Measurements from ENCODE around the gene AQP5. TPM values are rescaled to one million over a fixed set of nuclear protein-coding genes. Genes with fewer than 3 reads are reported as not detected.

The AQP5 gene
- polyA plus RNA-seq, 6 donors from 2014 or later, result not detected

DNA sequence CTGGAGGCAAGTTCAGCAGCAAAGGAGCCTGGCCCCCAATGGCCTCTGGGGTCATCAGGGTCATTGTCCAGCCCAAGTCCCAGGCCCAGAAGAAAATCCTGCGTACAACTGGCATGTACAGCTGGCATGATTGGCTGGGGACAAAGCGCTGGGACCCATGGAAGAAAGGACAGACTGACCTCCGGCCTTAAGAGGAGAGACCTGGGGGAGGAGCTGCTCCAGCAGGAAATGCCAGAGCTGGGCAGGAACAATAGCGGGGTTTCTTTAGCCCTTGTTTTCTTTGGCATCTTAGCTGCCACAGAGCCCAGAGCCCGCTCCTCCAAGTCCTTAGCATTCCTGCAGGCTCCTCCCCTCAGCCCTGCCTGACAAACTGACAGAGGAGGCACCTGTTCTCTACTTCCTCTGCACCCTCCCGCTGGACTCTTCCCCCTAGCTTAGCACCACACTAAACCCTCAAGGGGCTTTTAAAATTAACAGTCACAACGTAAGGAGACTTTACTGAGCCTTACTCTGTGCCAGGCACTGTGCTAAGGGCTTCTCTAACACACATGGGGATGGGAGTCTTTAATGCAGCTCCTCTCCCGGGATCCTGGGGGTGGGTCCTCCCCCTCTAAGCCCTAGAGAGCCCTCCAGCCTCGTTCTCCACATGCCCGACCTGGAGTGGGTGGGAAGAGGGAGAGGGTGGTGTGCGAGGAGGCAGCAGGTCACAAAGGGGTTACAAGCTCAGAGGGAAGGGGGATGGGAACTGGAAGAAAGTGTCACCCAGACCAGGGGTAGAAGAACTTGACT, 1.8 kb upstream of the AQP5 start:
- no peak for ATAC-seq (ENCODE audit: low read depth in 2 of 2)
- Mint-ChIP-seq H3K4me3 (peak overlapping the region in 6 of 8 donors; percentile 50 to 79 (median 68)), H3K4me1 (peaks cover 8 to 15% (median 11%) of the 10 kb centered on the region in 3 donors), H3K9me3 (peaks cover 0 to 4% (median 0%) of the 10 kb centered on the region in 7 donors), H3K27ac (no peak overlapping the region), H3K27me3 (peaks cover 60 to 85% (median 82%) of the 10 kb centered on the region in 3 donors), H3K36me3 (peaks cover 4 to 10% of the 10 kb centered on the region in 2 donors)
- DNase-seq, result no peak

DNA sequence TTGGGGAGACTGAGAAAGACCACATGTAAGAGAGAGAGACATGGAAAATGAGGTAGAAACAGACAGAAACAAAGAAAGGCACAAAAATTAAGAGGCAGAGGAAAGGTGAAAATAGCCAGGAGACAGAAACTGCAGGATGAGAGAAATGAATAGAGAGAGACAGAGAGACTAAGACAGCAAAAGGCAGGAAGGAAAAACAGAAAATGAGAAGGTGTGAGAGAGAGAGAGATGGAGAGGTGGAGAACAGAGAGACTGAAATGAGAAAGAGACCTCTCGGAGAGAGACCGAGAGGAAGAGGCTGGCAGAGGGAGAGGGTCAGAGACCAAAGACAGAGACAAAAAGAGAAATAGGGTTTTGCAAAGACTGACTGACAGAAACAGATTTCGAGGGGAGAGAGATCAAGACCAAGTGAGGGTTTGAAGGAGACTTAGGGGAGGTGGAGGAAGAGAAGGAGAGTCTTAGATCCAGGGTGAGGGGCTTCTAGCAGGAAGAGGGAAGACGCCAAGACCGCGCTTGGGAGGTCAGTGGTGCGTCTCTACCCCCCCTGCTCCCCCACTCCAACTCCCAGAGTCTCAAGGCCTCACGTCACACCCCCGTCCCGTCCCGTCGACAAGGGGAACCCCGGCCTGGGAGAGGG, 1.1 kb upstream of the AQP5 start:
- Mint-ChIP-seq H3K27ac (peak overlapping the region in 2 of 6 donors; percentile 57 to 59), H3K36me3 (peaks cover 4 to 10% of the 10 kb centered on the region in 2 donors)

DNA sequence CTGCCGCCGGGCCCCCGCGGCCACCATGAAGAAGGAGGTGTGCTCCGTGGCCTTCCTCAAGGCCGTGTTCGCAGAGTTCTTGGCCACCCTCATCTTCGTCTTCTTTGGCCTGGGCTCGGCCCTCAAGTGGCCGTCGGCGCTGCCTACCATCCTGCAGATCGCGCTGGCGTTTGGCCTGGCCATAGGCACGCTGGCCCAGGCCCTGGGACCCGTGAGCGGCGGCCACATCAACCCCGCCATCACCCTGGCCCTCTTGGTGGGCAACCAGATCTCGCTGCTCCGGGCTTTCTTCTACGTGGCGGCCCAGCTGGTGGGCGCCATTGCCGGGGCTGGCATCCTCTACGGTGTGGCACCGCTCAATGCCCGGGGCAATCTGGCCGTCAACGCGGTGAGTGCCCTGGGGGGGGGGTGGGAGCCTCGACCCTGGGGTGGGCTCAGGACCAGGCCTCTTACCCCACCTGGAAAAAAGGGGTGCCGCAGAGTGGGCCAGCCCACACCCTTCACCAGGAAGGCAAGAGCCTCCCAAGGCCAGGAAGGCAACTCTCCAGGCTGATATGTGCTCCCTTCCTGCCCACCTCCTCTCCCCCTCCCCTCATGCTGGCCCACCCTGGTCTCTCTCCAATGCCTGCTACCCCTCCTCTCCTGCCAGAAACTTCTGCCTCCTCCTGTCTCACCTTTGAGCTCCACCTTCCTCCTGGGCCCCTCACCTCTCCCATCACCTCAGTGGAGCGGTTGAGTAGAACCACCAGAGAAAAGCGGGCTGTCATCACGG, 507 bp downstream of the AQP5 start:
- peak overlapping the region in 7 of 8 donors; percentile 19 to 82 (median 63) for H3K4me3 Mint-ChIP-seq
- peaks cover 54 to 87% (median 87%) of the 10 kb centered on the region in 3 donors for H3K27me3 Mint-ChIP-seq

More for the DNA sequence above, 1.1 kb upstream of the AQP5 start:
- Mint-ChIP-seq H3K27me3 (peaks cover 58 to 86% (median 84%) of the 10 kb centered on the region in 3 donors), H3K4me1 (peaks cover 8 to 15% (median 11%) of the 10 kb centered on the region in 3 donors), H3K4me3 (peak overlapping the region; percentile 50 to 84 (median 68)), H3K9me3 (peaks cover 0 to 4% (median 0%) of the 10 kb centered on the region in 7 donors)
- ATAC-seq (ENCODE audit: low read depth in 2 of 2) (no peak), DNase-seq (no peak)

DNA sequence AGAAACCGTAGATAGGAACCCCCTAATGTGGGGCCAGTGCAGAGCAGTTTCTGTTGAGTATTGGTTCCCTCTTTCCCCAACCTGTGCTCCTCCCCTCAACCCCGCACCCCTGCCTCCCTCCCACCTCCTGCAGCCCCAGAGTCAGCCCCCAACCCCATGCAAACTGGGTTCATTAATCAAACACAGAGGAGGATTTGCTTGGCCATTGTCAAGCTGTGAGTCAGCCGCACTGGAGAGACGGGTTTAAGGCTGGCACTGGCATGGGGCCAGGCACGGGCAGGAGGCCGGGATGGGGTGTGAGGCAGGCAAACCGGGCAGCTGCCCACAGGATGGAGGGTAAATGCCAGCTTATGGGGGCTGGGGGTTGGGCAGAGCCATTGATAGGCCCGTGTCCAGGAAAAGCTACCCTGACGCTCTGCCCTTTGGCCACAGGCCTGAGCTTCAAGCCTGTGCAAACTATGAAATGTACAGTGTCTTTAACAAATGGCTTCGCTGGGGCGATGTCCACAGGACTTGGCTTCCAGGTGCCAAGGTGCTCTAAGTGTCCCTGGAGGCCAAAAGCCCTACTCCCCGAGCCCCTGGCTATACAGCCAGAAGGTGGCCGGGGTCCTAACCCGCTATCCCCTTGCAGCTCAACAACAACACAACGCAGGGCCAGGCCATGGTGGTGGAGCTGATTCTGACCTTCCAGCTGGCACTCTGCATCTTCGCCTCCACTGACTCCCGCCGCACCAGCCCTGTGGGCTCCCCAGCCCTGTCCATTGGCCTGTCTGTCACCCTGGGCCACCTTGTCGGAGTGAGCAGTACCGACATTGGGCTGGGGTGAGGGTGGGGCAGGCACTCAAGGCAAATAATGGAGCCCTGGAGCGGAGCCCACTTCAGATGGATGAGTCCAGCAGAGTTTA, 1.4 kb downstream of the AQP5 start:
- no peak overlapping the region for H3K27ac Mint-ChIP-seq
- H3K27me3 Mint-ChIP-seq, result peaks cover 45 to 81% (median 79%) of the 10 kb centered on the region in 3 donors
- H3K36me3 Mint-ChIP-seq, result peaks cover 4 to 10% of the 10 kb centered on the region in 2 donors
- peak overlapping the region in 6 of 8 donors; percentile 19 to 82 (median 54) for H3K4me3 Mint-ChIP-seq
- ATAC-seq (ENCODE audit: low read depth in 2 of 2) (no peak), DNase-seq (no peak)
- H3K4me1 Mint-ChIP-seq, result peaks cover 14 to 19% (median 18%) of the 10 kb centered on the region in 3 donors
- H3K9me3 Mint-ChIP-seq, result peaks cover 0 to 4% (median 0%) of the 10 kb centered on the region in 7 donors

More for the DNA sequence above, 507 bp downstream of the AQP5 start:
- peaks cover 4 to 10% of the 10 kb centered on the region in 2 donors for H3K36me3 Mint-ChIP-seq
- peaks cover 0 to 4% (median 0%) of the 10 kb centered on the region in 7 donors for H3K9me3 Mint-ChIP-seq
- DNase-seq, result no peak
- no peak overlapping the region for H3K27ac Mint-ChIP-seq
- no peak for ATAC-seq (ENCODE audit: low read depth in 2 of 2)
- peaks cover 12 to 17% (median 15%) of the 10 kb centered on the region in 3 donors for H3K4me1 Mint-ChIP-seq

DNA sequence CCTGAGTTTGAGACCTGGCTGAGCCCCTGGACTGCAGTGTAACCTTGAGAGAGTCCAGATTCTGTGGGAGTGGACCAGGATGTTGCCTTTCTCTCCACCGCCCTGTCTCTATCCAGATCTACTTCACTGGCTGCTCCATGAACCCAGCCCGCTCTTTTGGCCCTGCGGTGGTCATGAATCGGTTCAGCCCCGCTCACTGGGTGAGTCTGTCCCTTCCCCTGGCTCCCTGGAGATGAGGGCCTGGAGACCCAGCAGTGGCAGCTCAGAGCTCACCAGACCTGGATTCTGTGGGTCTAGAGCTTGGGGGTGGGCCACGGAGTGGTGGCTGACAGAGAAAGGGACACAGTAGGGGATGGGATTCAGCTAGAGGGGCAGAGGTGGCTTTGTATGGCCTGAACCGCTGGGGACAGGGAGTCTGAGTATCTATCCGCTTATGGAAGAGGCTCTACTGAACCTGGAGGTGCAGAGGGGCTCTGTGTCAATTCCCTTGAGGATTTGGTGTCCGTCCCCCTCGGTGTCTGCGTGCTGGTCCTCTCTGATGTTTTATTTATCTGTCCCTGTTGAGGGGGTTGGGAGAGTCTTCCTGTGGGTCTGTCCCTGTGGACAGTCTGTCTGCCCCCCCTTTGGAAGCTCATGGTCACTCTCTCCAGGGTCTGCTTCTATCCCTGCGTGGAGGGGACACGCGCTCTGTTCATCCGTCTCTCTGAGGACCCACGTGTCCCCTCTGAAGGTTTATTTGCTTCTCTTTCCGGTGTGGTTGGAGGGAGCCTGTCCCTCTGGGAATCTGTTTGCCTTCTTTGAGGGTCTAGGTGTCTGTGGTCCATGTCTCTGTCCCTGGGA, 2.5 kb downstream of the AQP5 start:
- H3K4me3 Mint-ChIP-seq, result no peak overlapping the region

DNA sequence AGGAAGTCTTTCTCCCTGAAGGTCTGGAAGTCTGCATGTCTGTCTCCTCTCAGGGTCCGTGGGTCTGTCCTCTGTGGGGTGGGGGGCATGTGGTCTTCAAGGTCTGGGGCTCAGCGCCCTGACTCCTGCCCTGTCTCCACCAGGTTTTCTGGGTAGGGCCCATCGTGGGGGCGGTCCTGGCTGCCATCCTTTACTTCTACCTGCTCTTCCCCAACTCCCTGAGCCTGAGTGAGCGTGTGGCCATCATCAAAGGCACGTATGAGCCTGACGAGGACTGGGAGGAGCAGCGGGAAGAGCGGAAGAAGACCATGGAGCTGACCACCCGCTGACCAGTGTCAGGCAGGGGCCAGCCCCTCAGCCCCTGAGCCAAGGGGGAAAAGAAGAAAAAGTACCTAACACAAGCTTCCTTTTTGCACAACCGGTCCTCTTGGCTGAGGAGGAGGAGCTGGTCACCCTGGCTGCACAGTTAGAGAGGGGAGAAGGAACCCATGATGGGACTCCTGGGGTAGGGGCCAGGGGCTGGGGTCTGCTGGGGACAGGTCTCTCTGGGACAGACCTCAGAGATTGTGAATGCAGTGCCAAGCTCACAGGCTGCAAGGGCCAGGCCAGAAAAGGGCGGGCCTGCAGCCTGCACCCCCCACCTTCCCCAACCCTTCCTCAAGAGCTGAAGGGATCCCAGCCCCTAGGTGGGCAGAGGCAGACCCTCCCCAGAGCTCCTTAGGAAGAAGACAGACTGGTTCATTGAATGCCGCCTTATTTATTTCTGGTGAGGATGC, 3.4 kb downstream of the AQP5 start:
- no peak overlapping the region for H3K27ac Mint-ChIP-seq
- peaks cover 14 to 21% (median 18%) of the 10 kb centered on the region in 3 donors for H3K4me1 Mint-ChIP-seq
- no peak for DNase-seq
- H3K36me3 Mint-ChIP-seq, result peaks cover 4 to 10% of the 10 kb centered on the region in 2 donors
- ATAC-seq (ENCODE audit: low read depth in 2 of 2), result no peak
- peaks cover 0 to 4% (median 0%) of the 10 kb centered on the region in 7 donors for H3K9me3 Mint-ChIP-seq
- H3K27me3 Mint-ChIP-seq, result peaks cover 25 to 62% (median 60%) of the 10 kb centered on the region in 3 donors
- no peak overlapping the region for H3K4me3 Mint-ChIP-seq

More for the DNA sequence above, 2.5 kb downstream of the AQP5 start:
- Mint-ChIP-seq H3K9me3 (peaks cover 0 to 4% (median 0%) of the 10 kb centered on the region in 7 donors), H3K27me3 (peaks cover 34 to 70% (median 69%) of the 10 kb centered on the region in 3 donors), H3K27ac (no peak overlapping the region), H3K4me1 (peaks cover 14 to 21% (median 18%) of the 10 kb centered on the region in 3 donors), H3K36me3 (peaks cover 4 to 10% of the 10 kb centered on the region in 2 donors)
- no peak for DNase-seq
- no peak for ATAC-seq (ENCODE audit: low read depth in 2 of 2)

DNA sequence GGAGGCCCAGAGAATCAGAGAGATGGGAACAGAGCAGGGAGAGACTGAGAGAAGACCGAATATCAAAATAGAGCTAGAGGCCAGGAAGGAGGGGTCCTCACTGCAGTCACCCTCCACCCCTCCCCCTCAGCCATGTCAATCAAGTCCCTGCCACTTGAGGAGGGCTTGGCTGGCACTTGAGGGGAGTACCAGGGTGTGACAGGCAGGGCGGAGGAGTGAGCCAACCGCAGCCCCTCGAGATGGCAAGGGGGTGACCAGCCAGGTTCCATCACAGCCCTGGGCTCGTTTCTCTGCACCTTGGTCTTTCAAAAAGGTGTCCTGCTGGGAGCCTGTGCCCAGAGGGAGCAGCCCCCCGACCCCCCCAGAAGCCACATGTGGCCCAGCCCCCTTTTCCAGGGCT, 4.2 kb downstream of the AQP5 start:
- H3K4me1 Mint-ChIP-seq, result peaks cover 7 to 13% (median 10%) of the 10 kb centered on the region in 3 donors
- no peak overlapping the region for H3K4me3 Mint-ChIP-seq
- H3K27ac Mint-ChIP-seq, result no peak overlapping the region
- DNase-seq (no peak), ATAC-seq (ENCODE audit: low read depth in 2 of 2) (no peak)
- H3K27me3 Mint-ChIP-seq, result peaks cover 17 to 54% (median 52%) of the 10 kb centered on the region in 3 donors
- peaks cover 0 to 2% of the 10 kb centered on the region in 2 donors for H3K36me3 Mint-ChIP-seq
- no peaks in the 10 kb centered on the region for H3K9me3 Mint-ChIP-seq

DNA sequence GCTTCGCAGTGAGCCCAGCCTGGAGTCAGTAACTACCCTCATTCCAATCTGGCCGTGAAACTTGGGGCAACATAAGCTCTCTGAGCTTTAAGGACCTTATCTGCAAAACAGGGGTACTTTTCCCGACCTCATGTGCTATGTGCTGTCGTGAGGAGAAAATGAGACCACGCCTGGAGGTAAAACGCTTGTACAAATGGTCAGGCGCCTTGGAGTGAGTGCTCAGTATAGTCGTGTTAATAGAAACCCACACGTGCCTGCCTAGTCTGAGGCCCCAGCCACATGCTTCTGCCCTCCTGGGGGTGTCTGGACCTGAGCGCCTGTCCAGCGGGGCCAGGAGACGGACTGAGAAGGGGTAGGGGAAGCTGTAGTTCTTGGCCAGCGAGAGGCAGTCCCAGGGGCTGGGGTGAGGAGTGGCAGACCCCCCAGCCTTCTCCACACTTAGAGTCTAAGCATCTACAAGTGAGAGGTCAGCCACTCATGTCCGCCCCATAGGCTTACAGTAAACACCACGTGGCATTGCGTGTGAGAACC, 4.9 kb downstream of the AQP5 start:
- Mint-ChIP-seq H3K36me3 (no peaks in the 10 kb centered on the region), H3K9me3 (no peaks in the 10 kb centered on the region), H3K27ac (peak overlapping the region in 1 of 6 donors; percentile 49), H3K4me3 (peak overlapping the region in 5 of 8 donors; percentile 41 to 83 (median 81)), H3K4me1 (peaks cover 6 to 12% (median 10%) of the 10 kb centered on the region in 3 donors), H3K27me3 (peaks cover 17 to 52% (median 50%) of the 10 kb centered on the region in 3 donors)
- ATAC-seq (ENCODE audit: low read depth in 2 of 2), result no peak
- no peak for DNase-seq

DNA sequence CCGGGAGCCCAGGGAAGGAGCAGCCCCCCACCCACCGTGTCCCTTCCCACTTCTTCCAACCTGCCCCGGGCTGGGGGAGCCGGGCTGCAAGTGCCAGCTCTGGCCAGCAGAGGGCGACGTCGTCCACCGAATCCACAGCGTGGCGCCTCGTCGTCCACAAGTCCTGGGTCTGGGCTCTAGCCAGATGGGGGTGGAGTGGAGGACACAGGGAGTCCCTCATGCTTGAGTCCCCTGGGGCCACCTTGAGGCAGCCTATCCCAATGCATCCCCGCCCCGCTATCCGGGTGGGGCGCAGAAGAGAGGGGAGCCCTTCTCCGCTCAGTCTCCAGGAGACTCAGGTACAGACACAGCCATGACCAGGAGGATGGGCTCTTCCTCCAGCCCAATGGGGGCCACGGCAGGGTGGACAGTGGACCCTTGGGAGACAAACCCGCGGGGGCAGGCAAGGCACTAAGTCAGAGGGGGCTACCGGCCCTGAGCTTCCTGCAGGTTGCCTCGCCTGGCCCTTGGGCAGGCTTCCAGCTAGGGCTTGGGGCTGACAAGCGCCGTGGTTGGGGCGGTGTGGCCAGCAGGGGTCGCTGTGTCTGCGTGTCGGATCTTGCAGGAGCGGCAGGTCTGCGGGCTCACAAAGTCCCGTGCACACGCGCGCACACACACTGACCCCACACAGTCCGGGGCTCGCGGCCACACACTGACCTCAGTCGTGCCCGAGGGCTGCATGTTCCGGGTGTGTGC, 5.5 kb downstream of the AQP5 start:
- peak overlapping the region in 1 of 6 donors; percentile 49 for H3K27ac Mint-ChIP-seq
- H3K9me3 Mint-ChIP-seq, result no peaks in the 10 kb centered on the region
- peaks cover 17 to 48% (median 48%) of the 10 kb centered on the region in 3 donors for H3K27me3 Mint-ChIP-seq
- peak overlapping the region; percentile 42 to 85 (median 77) for H3K4me3 Mint-ChIP-seq
- DNase-seq (peak; percentile 84), ATAC-seq (ENCODE audit: low read depth in 2 of 2) (peak; percentile 85 to 87)
- H3K4me1 Mint-ChIP-seq, result peaks cover 6 to 12% (median 10%) of the 10 kb centered on the region in 3 donors
- no peaks in the 10 kb centered on the region for H3K36me3 Mint-ChIP-seq

DNA sequence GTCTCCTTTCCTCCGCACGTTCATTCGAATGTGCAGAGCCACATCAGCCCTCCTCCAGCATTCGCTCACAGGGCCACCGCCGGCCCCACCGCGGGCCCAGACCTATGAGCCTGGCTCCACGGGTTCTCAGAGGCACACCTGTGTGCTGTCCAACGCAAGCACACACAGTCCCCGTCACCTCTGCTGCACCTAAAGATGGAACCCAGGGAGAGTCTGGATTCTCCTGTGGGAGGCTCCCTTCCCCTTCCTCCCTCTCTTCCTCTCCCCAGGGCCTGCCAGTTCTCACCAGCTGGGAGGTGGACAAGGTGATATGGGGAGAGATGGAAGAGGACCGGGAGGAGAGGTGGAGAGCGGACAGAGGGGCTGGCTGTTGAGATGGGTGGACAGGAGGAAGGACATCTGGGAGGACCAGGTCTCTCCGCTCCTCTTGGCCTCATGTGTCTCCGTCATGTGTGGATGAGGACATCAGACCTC, 6.1 kb downstream of the AQP5 start:
- Mint-ChIP-seq H3K36me3 (no peaks in the 10 kb centered on the region), H3K27ac (no peak overlapping the region), H3K4me3 (peak overlapping the region in 1 of 8 donors; percentile 6), H3K27me3 (peaks cover 17 to 42% (median 42%) of the 10 kb centered on the region in 3 donors), H3K4me1 (peaks cover 6 to 10% (median 9%) of the 10 kb centered on the region in 3 donors), H3K9me3 (no peaks in the 10 kb centered on the region)
- DNase-seq, result no peak
- peak; percentile 5 to 9 for ATAC-seq (ENCODE audit: low read depth in 2 of 2)
